Activated CD8-positive, alpha-beta memory T cell treated with anti-CD3 and anti-CD28 coated beads, Interleukin-2, amount 50 U/mL, for 1 hour (primary cell): ENCODE data around the gene UHRF1.
"Not testable (repeated sequence)": the region's sequence is repeated elsewhere in the genome, so short reads cannot be mapped to it uniquely, and the experiment has no call there.

Source experiments
- DNase-seq: peaks from one replicate; pipeline ENCODE4 v3.0.0-alpha.2; 2020; ENCODE audit errors: extremely low read depth

Gene UHRF1

GRCh38 chr19:4971816-4972495 lies 62.7 kb downstream of the UHRF1 start:
- DNase-seq = no peak

GRCh38 chr19:4972509-4973230 lies 63.4 kb downstream of the UHRF1 start:
- no peak for DNase-seq

GRCh38 chr19:4974880-4975469 lies 65.7 kb downstream of the UHRF1 start:
- no peak for DNase-seq

GRCh38 chr19:4975601-4976000 lies 66.3 kb downstream of the UHRF1 start:
- not testable (repeated sequence) for DNase-seq

- no peak for DNase-seq
These were observed 67.3 kb downstream of the UHRF1 start for GRCh38 chr19:4976401-4977298.

GRCh38 chr19:4977299-4978174 lies 68.2 kb downstream of the UHRF1 start:
- no peak for DNase-seq

DNA sequence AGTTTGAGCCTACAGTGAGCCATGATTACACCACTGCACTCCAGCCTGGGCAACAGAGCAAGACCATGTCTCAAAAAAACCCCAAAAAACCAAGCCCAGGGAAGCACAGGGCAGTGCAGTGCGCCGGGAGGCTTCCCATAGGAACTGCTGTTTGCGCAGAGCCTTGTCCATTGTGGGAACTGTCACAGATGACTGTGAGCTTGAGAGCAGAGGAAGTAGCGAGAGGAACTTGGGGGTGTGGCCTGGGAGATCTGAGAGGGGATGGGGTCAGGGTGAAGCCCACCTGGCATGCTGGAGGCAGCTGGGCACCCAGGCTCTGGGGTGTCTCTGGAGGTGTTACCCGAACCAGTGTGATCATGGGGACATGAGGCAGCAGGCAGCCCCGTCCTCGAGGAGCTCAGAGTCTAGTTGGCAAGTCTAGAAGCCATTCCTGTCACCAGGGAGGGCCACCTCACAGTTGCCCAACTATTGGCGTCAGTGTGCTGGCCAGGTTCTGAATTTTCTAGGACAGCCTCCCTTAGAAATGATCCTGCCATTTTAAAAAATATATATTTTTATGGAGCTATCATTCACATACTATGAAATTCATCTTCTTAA lies 70.0 kb downstream of the UHRF1 start:
- DNase-seq = no peak

GRCh38 chr19:4980067-4980466 lies 70.8 kb downstream of the UHRF1 start:
- DNase-seq = no peak

GRCh38 chr19:4980838-4981680 lies 71.8 kb downstream of the UHRF1 start:
- DNase-seq = no peak

DNA sequence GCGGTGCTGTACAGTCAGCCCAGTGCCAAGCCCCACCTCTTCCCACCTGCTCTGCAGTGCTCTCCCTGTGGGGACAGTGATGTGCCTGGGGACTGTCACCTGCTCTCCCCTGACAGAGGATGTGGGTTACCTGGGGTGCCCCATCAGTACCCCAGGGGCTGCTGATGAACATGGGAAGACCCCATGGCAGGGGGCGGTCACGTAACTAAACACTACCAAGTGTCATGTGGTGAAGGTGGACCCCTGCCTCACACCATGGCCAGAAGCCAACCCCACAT lies 72.3 kb downstream of the UHRF1 start:
- no peak for DNase-seq

DNA sequence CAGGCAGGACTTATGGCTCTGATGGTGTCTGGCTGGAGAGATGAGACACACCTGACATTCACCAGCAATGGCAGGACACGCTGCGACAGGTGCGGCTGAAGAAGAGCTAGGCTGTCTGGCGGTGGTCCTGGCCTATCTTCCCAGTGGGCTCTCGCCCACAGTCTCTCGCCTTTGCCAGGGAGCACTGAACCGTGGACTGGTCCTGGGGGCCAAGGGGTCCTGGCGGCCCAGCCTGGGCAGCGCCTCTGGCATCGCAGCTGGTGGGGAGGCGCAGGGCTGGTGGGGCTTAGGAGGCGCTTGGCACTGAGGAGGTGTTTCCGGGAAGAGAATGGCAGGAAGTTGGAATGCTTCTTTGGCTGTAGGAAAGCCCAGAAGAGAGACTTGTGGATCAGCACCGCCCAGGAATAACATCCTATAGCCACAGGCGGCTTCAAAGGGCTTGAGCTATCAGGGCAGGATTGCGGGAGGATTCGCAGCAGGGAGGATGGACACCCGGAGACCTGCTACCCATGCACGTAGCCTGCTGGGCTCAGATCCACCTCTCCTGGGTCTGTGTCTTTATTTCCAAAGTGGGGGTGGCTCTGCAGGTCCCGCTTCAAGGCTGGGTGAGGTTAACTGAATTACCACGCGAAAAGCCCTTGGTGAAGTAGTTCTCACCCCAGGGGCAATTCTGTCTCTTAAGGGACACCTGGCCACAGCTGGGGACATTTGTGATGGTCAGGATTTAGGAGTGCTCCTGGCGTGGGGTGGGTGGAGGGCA lies 74.2 kb downstream of the UHRF1 start:
- DNase-seq = no peak

DNA sequence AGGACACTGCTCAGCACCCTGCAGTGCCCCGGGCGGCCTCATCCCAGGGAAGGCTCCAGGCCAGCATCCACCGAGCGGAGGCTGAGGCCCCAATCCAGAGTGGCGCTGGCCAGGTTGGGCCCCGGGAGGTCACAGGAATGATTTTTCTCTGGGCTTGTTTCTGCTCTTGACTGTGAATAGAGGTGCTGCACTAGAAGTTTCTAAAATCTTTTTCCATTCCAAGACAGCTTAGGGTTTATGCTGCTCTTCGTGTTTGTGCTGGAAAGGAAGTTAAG lies 74.7 kb downstream of the UHRF1 start:
- no peak for DNase-seq

- no peak for DNase-seq
These were observed 75.2 kb downstream of the UHRF1 start for GRCh38 chr19:4984438-4984990.

DNA sequence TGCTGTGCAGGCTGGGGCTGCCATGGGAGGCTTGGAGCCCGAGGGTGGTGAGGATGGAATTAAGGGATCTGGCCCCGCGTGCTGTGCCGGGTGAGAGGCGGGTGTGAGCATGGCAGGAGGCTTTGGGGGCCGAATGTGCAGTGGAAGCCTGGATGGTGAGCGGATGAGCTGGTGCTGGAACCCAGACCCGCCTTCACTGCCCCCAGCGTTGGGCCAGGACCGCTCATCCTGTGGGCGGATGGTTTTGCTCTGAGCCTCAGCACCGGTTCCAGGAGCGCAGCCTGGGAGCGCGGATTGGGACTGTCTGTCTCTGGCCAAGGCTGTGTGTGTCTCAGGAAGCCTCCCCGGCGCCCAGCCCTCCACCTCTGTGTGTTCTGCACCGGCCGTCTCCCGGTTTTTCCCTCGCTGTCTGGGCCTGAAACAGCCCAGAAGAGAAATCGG lies 76.3 kb downstream of the UHRF1 start:
- DNase-seq = no peak

- no peak for DNase-seq
These were observed 76.8 kb downstream of the UHRF1 start for GRCh38 chr19:4986056-4986455.

DNA sequence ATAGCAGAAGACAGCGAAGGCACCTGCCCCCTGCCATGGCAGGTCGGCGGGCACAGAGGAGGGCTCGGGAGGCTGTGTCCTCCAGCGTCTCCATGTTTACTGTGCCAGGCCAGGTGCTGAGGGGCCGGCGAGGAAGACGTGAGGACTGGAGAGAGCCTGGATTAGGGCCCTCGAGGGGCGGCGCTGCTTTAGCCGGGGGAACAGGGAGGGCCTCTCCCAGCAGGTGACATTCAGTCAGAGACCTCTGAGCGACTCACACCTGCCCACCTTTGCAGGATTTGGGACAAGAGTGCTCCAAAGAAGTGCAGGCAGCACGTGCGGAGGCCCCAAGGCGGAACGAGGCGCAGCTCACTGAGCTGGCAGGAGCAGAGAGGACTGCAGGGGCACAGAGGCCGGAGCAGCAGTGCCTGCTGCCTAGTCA lies 77.2 kb downstream of the UHRF1 start:
- DNase-seq = no peak

DNA sequence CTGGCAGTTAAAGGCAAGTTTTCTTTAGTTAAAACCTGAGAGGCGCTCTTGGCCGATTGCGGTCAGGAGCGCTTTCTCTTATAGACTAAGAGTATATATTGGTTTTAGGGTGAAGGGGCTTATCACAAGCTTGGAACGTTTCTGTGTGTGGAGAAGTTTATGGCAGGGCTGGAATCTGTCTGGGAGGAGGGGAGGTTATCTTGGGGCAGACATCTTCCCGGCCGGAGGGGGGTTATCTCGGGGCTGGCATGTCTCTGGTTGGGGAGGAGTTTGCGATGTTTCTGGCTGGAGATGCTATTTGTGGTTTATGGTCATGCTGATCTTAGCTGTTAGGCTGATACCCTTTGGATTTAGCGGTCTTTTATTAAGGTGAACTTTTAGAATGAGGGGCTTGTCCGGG lies 78.0 kb downstream of the UHRF1 start:
- DNase-seq = no peak

DNA sequence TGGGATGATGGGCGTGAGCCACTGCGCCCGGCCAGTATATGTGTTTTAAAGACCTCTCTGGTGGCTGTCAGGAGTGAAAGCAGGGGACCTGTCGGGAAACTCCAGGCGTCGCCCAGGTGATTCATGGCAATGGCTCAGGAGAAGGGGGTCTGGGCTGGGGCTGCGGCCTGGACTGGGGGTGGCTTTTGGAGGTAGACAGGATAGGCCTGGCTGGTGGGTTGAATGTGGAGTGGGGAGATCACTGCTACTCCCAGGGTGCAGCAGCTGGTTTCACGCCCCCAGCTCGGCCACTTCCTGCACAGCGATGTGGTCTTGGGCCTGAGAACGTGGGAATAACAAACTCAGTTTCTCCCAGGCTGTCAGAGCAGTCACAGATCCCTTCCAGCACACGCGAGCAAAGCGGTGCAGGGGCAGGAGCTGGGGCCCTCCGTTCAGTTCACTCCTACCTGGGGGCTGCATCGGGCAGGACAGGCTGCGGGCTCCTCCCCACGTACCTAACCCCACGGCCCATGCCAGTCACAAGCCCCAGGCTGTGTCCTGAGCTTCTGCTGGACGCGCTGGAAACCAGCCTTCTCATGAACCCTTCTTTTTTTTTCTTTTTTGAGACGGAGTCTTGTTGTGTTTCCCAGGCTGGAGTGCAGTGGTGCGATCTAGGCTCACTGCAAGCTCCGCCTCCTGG lies 78.5 kb downstream of the UHRF1 start:
- DNase-seq = no peak
